ENCODE measurements around the gene TCF12. TPM values are rescaled to one million over a fixed set of nuclear protein-coding genes. Genes with fewer than 3 reads are reported as not detected.

Gene TCF12
- total and polyA plus RNA-seq, 5 donors from 2014 or later = 45.7 to 83.7 (median 68.2) TPM

DNA sequence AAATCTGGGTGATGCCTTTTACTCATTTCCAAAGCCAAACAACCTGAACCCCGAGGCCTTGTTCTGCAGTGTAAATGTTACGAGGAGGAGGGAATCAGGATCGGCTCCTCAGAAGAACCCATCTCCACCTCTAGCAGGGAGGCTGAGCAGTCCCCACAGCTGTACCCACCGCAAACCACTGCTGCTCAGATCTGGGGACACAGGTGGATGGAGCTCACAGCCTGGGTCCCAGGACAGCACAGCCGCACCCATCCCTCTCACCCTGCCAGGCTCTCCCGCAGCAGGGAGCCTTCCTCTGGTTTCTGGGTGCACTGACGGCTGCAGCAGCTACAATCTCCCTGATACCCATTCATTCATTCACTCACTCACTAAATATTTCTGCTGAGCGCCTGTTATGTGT, 413.9 kb downstream of the TCF12 start:
- no peaks in the 10 kb centered on the region for H3K4me1 Mint-ChIP-seq
- Histone ChIP-seq H3K27ac (ENCODE audit: insufficient read depth, low read length, poor library complexity, severe bottlenecking) (no peak overlapping the region), H3K9me3 (ENCODE audit: control insufficient read depth in 2 of 2, low read length in 2 of 2) (no peaks in the 10 kb centered on the region), H3K4me1 (ENCODE audit: control insufficient read depth, insufficient read depth, low read length, poor library complexity, severe bottlenecking) (no peaks in the 10 kb centered on the region), H3K36me3 (ENCODE audit: control insufficient read depth, insufficient read depth, low read length) (no peaks in the 10 kb centered on the region), H3K4me3 (ENCODE audit: low read depth, low read length) (no peak overlapping the region), H3K27me3 (ENCODE audit: control insufficient read depth, insufficient read depth, low read length) (no peaks in the 10 kb centered on the region)
- no peaks in the 10 kb centered on the region for H3K9me3 Mint-ChIP-seq
- no peak for DNase-seq
- peaks cover 17% of the 10 kb centered on the region for H3K27me3 Mint-ChIP-seq
- H3K27ac Mint-ChIP-seq = no peak overlapping the region
- H3K4me3 Mint-ChIP-seq = no peak overlapping the region
- no peak for ATAC-seq (ENCODE audit: low read depth in 2 of 2)
- no peaks in the 10 kb centered on the region for H3K36me3 Mint-ChIP-seq

DNA sequence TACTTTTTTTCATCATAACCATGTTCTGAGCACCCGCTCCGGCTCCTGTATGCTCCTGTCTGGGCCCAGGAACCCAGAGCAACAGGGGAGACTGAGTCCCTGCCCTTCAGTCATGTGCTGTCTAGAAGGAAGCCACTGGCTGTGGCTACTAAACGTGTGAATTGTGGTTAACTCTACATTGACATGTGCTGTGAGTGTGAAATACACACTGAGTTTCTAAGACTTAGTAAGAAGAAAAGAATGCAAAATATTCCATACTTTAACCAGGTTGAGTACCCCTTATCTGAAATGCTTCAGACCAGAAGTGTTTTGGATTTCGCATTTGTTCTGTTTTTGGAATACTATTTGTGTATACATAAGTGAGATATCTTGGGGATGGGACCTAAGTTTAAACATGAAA, 415.0 kb downstream of the TCF12 start:
- Mint-ChIP-seq H3K36me3 (no peaks in the 10 kb centered on the region), H3K27me3 (peaks cover 17% of the 10 kb centered on the region), H3K4me1 (no peaks in the 10 kb centered on the region), H3K9me3 (no peaks in the 10 kb centered on the region), H3K27ac (no peak overlapping the region), H3K4me3 (no peak overlapping the region)
- H3K4me3 ChIP-seq (ENCODE audit: low read depth, low read length) = no peak overlapping the region
- no peaks in the 10 kb centered on the region for H3K4me1 ChIP-seq (ENCODE audit: control insufficient read depth, insufficient read depth, low read length, poor library complexity, severe bottlenecking)
- H3K9me3 ChIP-seq (ENCODE audit: control insufficient read depth in 2 of 2, low read length in 2 of 2) = no peaks in the 10 kb centered on the region
- no peaks in the 10 kb centered on the region for H3K36me3 ChIP-seq (ENCODE audit: control insufficient read depth, insufficient read depth, low read length)
- H3K27ac ChIP-seq (ENCODE audit: insufficient read depth, low read length, poor library complexity, severe bottlenecking) = no peak overlapping the region
- DNase-seq (no peak), ATAC-seq (ENCODE audit: low read depth in 2 of 2) (no peak)
- H3K27me3 ChIP-seq (ENCODE audit: control insufficient read depth, insufficient read depth, low read length) = no peaks in the 10 kb centered on the region

DNA sequence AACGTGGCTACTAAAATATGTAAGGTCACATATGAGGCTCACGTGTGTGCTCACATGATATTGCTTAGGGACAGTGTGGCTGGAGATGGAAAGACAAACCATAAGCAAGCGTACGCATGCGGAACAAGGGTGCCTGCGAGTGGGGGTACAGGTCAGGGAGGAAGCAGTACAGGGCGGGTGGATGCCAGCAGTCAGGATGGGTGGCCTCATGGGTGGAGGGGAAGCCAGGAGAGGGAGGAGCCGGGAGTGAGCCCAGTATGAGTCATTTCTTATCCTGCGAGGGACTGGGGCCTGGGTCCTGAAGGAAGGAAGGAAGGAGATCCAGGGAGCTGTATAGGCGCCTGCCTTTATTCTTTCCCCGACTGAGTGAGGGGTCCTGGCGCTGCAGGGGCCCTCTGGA, 415.8 kb downstream of the TCF12 start:
- Mint-ChIP-seq H3K9me3 (no peaks in the 10 kb centered on the region), H3K27ac (no peak overlapping the region), H3K4me1 (no peaks in the 10 kb centered on the region), H3K27me3 (peaks cover 16% of the 10 kb centered on the region), H3K4me3 (no peak overlapping the region), H3K36me3 (no peaks in the 10 kb centered on the region)
- H3K9me3 ChIP-seq (ENCODE audit: control insufficient read depth in 2 of 2, low read length in 2 of 2) = no peaks in the 10 kb centered on the region
- H3K4me1 ChIP-seq (ENCODE audit: control insufficient read depth, insufficient read depth, low read length, poor library complexity, severe bottlenecking) = no peaks in the 10 kb centered on the region
- no peak for ATAC-seq (ENCODE audit: low read depth in 2 of 2)
- no peak overlapping the region for H3K4me3 ChIP-seq (ENCODE audit: low read depth, low read length)
- H3K27me3 ChIP-seq (ENCODE audit: control insufficient read depth, insufficient read depth, low read length) = no peaks in the 10 kb centered on the region
- no peak overlapping the region for H3K27ac ChIP-seq (ENCODE audit: insufficient read depth, low read length, poor library complexity, severe bottlenecking)
- H3K36me3 ChIP-seq (ENCODE audit: control insufficient read depth, insufficient read depth, low read length) = no peaks in the 10 kb centered on the region
- no peak for DNase-seq

DNA sequence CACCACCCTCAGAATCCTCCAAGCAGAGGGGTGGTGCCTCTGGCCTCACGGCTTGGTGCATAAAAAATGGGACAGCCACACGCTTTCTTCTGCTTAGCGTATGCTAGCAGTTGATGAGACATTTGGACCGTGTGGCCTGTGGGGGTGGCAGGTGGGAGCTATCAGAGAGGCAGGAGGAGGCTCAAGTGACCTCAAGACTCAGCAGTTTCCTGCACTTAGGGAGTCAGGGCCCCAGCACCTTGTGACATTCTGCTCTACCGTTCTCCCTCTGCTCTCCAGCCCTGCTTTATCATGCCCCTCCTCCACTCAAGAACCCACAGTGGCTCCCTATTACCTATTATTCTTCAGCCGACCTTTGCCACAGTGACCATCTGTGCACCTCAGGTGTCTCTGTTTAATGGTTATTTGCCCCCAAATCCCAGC, 416.9 kb downstream of the TCF12 start:
- Histone ChIP-seq H3K4me1 (ENCODE audit: control insufficient read depth, insufficient read depth, low read length, poor library complexity, severe bottlenecking) (no peaks in the 10 kb centered on the region), H3K27ac (ENCODE audit: insufficient read depth, low read length, poor library complexity, severe bottlenecking) (no peak overlapping the region), H3K27me3 (ENCODE audit: control insufficient read depth, insufficient read depth, low read length) (no peaks in the 10 kb centered on the region), H3K9me3 (ENCODE audit: control insufficient read depth in 2 of 2, low read length in 2 of 2) (no peaks in the 10 kb centered on the region), H3K36me3 (ENCODE audit: control insufficient read depth, insufficient read depth, low read length) (no peaks in the 10 kb centered on the region), H3K4me3 (ENCODE audit: low read depth, low read length) (no peak overlapping the region)
- Mint-ChIP-seq H3K9me3 (no peaks in the 10 kb centered on the region), H3K27me3 (peaks cover 10% of the 10 kb centered on the region), H3K4me3 (no peak overlapping the region), H3K27ac (no peak overlapping the region), H3K4me1 (no peaks in the 10 kb centered on the region), H3K36me3 (no peaks in the 10 kb centered on the region)
- DNase-seq = no peak
- ATAC-seq (ENCODE audit: low read depth in 2 of 2) = no peak

DNA sequence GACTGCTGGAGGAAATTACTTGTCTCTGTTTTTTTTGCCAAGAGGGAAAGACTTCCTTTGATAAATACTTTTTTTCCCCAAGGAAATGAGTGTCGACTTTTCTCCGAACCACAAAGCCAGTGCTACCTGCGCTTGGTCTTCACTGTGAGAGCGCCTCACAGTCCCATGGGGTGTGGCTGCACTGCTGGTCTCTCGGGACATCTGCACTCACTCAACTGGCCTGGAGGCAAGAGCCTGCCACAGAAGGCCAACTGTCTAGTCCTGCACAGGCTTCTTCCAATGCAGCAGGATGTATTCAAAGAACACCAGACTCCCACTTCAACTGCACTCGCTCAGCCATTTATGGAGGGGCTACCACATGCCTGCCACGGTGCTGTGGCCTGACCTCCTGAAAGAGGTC, 417.3 kb downstream of the TCF12 start:
- no peak overlapping the region for H3K4me3 Mint-ChIP-seq
- Histone ChIP-seq H3K27me3 (ENCODE audit: control insufficient read depth, insufficient read depth, low read length) (no peaks in the 10 kb centered on the region), H3K36me3 (ENCODE audit: control insufficient read depth, insufficient read depth, low read length) (no peaks in the 10 kb centered on the region), H3K9me3 (ENCODE audit: control insufficient read depth in 2 of 2, low read length in 2 of 2) (no peaks in the 10 kb centered on the region), H3K27ac (ENCODE audit: insufficient read depth, low read length, poor library complexity, severe bottlenecking) (no peak overlapping the region), H3K4me3 (ENCODE audit: low read depth, low read length) (no peak overlapping the region), H3K4me1 (ENCODE audit: control insufficient read depth, insufficient read depth, low read length, poor library complexity, severe bottlenecking) (no peaks in the 10 kb centered on the region)
- H3K9me3 Mint-ChIP-seq = no peaks in the 10 kb centered on the region
- peaks cover 14% of the 10 kb centered on the region for H3K27me3 Mint-ChIP-seq
- ATAC-seq (ENCODE audit: low read depth in 2 of 2) (no peak), DNase-seq (no peak)
- H3K4me1 Mint-ChIP-seq = no peaks in the 10 kb centered on the region
- no peaks in the 10 kb centered on the region for H3K36me3 Mint-ChIP-seq
- no peak overlapping the region for H3K27ac Mint-ChIP-seq

DNA sequence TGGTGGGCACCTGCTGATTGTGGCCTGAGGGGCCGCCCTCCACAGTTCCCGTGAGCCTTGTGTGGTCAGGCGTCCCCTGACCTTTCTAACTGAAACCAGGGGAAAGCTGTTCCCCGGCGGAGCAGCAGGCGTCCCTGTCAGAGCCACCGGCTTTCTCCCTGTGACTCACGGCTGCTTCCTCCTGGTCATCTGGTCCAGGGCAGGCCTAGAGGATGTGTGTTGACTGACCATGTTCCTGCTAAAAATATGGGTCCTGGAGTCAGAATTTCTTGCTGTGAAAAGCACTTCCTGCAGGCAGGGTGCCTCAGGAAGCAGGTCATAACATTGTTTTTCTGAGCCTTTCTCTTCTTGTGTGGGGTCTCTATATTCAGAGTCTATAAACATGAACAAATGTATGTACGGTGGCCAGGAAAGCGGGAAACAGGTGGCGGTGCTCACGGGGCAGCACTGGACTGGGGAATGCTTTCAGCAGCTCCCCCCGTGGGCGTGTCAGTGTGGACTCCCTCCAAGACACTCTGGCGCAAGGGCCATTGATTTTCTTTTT, 419.5 kb downstream of the TCF12 start:
- DNase-seq (no peak), ATAC-seq (ENCODE audit: low read depth in 2 of 2) (no peak)
- no peak overlapping the region for H3K4me3 Mint-ChIP-seq
- H3K9me3 Mint-ChIP-seq = no peaks in the 10 kb centered on the region
- no peaks in the 10 kb centered on the region for H3K36me3 ChIP-seq (ENCODE audit: control insufficient read depth, insufficient read depth, low read length)
- no peak overlapping the region for H3K4me3 ChIP-seq (ENCODE audit: low read depth, low read length)
- H3K27ac ChIP-seq (ENCODE audit: insufficient read depth, low read length, poor library complexity, severe bottlenecking) = no peak overlapping the region
- H3K4me1 ChIP-seq (ENCODE audit: control insufficient read depth, insufficient read depth, low read length, poor library complexity, severe bottlenecking) = no peaks in the 10 kb centered on the region
- no peak overlapping the region for H3K27ac Mint-ChIP-seq
- H3K27me3 ChIP-seq (ENCODE audit: control insufficient read depth, insufficient read depth, low read length) = no peaks in the 10 kb centered on the region
- no peaks in the 10 kb centered on the region for H3K9me3 ChIP-seq (ENCODE audit: control insufficient read depth in 2 of 2, low read length in 2 of 2)
- H3K36me3 Mint-ChIP-seq = no peaks in the 10 kb centered on the region
- peaks cover 17% of the 10 kb centered on the region for H3K27me3 Mint-ChIP-seq
- no peaks in the 10 kb centered on the region for H3K4me1 Mint-ChIP-seq

DNA sequence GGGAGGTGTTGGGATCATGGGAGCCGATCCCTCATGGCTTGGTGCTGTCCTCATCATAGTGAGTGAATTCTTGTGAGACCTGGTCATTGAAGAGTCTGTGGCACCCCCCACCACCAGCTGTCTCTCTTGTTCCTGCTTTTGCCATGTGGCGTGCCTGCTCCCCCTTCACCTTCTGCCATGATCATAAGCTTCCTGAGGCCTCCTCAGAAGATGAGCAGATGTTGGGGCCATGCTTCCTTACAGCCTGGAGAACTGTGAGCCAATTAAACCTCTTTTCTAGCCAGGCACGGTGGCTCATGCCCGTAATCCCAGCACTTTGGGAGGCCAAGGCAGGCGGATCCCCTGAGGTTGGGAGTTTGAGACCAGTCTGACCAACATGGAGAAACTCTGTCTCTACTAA, 420.9 kb downstream of the TCF12 start:
- DNase-seq (no peak), ATAC-seq (ENCODE audit: low read depth in 2 of 2) (no peak)
- Mint-ChIP-seq H3K36me3 (no peaks in the 10 kb centered on the region), H3K4me3 (no peak overlapping the region), H3K27me3 (peaks cover 12% of the 10 kb centered on the region), H3K9me3 (no peaks in the 10 kb centered on the region), H3K27ac (no peak overlapping the region), H3K4me1 (no peaks in the 10 kb centered on the region)
- H3K27me3 ChIP-seq (ENCODE audit: control insufficient read depth, insufficient read depth, low read length) = no peaks in the 10 kb centered on the region
- no peak overlapping the region for H3K27ac ChIP-seq (ENCODE audit: insufficient read depth, low read length, poor library complexity, severe bottlenecking)
- no peaks in the 10 kb centered on the region for H3K4me1 ChIP-seq (ENCODE audit: control insufficient read depth, insufficient read depth, low read length, poor library complexity, severe bottlenecking)
- no peak overlapping the region for H3K4me3 ChIP-seq (ENCODE audit: low read depth, low read length)
- no peaks in the 10 kb centered on the region for H3K36me3 ChIP-seq (ENCODE audit: control insufficient read depth, insufficient read depth, low read length)
- H3K9me3 ChIP-seq (ENCODE audit: control insufficient read depth in 2 of 2, low read length in 2 of 2) = no peaks in the 10 kb centered on the region
